MM.1S (cell line): Measurements from ENCODE around the gene PPIF.

Experiments used
- EZH2 ChIP-seq: fragments of 300-600 bp; sonication (generic); optimal IDR thresholded peaks from 2 replicates; pipeline ENCODE3; 2017; ENCODE audit warnings: low read depth, mild to moderate bottlenecking, antibody characterized with exemption, low read length, mixed read lengths
- EZH2phosphoT487 ChIP-seq: fragments of 300-600 bp; sonication (generic); IDR thresholded peaks from 2 replicates; pipeline ENCODE4 v1.6.1; 2018; ENCODE audit warnings: antibody characterized with exemption, low read length
- TF ChIP-seq, protein P1 (sequence below): fragments of 300-600 bp; sonication (generic); IDR thresholded peaks from 2 replicates; pipeline ENCODE4 v1.5.1; 2016; ENCODE audit warnings: antibody characterized with exemption, low read length, mixed read lengths

- TF ChIP-seq, protein P1, sequence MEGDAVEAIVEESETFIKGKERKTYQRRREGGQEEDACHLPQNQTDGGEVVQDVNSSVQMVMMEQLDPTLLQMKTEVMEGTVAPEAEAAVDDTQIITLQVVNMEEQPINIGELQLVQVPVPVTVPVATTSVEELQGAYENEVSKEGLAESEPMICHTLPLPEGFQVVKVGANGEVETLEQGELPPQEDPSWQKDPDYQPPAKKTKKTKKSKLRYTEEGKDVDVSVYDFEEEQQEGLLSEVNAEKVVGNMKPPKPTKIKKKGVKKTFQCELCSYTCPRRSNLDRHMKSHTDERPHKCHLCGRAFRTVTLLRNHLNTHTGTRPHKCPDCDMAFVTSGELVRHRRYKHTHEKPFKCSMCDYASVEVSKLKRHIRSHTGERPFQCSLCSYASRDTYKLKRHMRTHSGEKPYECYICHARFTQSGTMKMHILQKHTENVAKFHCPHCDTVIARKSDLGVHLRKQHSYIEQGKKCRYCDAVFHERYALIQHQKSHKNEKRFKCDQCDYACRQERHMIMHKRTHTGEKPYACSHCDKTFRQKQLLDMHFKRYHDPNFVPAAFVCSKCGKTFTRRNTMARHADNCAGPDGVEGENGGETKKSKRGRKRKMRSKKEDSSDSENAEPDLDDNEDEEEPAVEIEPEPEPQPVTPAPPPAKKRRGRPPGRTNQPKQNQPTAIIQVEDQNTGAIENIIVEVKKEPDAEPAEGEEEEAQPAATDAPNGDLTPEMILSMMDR = no peak
- no peak for TF ChIP-seq EZH2phosphoT487
- TF ChIP-seq EZH2 = no peak
Measured at GRCh38 chr10:79298403-79299244, 48.6 kb upstream of the PPIF start.
